NAMALWA (cell line): ENCODE measurements around the gene WWOX.

Source experiments
- DNase-seq: peaks from one replicate; pipeline ENCODE4 v3.0.0-alpha.2; 2015; ENCODE audit warnings: low spot score

Gene WWOX

GRCh38 chr16:78195797-78196196 lies 96.3 kb downstream of the WWOX start:
- no peak for DNase-seq

DNA sequence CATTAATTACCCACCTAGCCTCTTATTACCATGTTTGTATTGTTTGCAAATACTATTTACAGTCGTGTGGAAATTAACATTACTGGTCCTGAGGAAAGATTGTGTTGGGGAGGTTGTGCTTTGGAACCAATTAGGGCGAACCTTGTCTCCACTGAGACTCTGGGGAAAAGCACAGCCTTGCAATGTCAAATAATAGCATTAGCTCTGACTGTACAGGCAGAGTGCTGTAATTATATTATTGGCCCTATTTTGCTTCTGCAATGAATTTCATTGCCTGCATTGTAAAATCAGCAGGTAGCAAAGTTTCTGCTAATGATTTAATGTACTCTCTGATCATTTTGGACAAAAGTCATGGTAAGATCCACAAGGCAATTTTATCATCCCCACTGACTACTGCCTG lies 97.0 kb downstream of the WWOX start:
- DNase-seq, result no peak

DNA sequence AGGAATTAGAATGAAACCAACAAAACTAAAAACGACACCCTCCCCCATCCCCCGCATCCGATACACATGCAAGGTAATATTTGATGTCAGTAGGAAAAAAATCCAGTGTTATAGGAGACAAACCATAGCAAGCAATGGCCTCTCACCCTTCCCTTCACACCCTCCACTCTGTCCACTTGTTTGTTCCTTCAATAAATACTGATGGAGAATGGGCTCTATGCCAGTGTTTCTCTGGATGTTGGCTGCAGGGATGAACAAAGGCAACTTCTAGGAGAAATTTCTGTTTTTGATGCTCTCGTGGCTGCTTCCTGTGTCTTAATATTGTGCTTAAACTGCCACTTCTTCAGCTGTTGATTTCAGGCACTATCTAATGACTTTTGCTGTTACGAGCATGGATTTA lies 98.8 kb downstream of the WWOX start:
- DNase-seq, result no peak

- DNase-seq, result no peak
Observed at GRCh38 chr16:78199325-78200022, 100.0 kb downstream of the WWOX start.

- DNase-seq, result no peak
Observed at GRCh38 chr16:78200023-78200389, 100.6 kb downstream of the WWOX start.

DNA sequence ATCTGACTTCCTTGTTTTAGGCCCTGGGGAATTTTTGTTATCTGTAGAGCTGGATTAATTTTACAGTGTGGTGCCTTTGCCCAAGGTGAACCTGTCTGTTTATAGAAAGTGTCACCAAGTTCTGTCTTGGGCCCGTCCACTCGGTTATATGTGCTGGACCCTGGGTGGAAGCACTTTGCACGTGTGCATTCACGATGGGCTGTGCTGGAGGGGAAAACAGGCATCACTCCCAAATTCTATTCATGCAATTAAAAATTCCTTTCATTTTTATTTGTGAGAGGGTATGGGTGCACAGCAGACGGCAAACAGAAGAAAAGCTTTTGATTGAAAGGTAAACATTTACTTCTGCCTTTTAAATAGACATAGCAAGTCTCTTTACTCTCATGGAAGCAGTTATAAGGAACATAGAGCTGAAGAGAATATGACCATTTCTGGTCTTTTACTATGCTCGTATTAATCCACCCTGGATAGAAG lies 101.2 kb downstream of the WWOX start:
- DNase-seq, result no peak

DNA sequence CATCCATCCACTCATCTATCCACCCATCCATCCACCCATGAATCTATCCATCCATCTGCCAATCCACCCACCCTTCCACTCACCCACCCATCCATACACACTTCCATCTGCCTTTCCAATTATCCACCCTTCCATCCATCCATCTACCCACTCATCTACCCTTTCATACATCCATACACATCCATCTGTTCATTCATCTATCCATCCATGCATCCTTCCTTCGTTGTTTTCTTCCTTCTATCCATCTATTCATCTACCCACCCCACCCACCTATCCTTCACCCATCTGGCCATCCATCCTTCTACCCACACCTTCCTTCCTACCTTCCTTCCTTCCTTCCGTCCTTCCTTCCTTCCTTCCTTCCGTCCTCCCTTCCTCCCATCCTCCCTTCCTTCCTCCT lies 106.1 kb downstream of the WWOX start:
- no peak for DNase-seq

GRCh38 chr16:78206623-78207223 lies 107.3 kb downstream of the WWOX start:
- no peak for DNase-seq

DNA sequence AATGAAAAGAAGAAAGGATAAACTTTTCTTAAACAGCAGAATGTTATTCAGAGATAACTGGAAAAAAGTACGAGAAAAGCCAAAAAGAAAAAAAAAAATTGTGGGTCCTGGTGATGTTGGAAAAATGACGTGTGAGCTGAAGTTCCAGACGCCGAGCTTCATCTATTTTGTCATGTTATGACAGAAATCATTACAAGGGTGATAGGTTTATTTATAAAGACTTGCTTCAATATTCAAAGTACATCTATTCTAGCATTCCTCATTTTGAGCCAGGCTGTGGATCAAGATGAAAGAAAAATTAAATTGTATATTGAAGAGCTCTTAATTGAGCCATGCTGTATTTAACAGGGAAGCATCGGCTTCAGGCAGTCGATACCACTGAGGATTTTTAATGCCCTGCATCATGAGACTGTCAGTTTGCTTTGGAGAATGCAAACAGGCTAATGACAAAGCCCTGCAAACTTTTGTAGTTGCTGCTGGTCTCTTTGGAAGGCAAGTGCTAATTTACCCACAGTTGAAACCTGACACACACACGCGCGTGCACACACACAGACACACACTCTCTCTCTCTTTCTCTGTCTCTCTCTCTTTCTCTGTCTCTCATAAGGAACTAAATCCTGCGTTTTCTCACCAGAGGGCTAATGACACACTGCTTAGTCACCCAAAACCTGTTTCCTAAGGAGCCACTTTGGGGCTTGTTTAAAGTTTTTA lies 110.7 kb downstream of the WWOX start:
- DNase-seq, result no peak

GRCh38 chr16:78211020-78211599 lies 111.7 kb downstream of the WWOX start:
- DNase-seq, result no peak

DNA sequence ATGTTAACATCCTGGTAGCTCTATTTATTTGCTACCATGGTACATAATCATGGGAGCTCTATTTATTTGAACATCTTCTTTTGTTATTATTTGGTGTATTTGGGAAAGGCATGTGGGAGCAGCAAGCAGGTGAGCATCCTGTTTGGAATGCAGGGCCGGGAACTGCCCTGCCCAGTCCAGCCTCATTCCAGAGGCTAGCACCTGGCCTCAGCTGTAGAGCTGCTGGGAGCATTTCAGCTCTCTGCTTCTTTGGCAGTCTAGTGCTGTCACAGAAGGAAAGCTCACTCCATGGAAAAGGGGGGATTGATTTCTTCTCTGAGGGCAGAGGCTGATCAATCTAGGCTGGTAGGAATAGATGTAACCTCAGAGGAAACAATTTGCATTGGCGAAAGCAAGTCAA lies 112.5 kb downstream of the WWOX start:
- DNase-seq, result no peak

DNA sequence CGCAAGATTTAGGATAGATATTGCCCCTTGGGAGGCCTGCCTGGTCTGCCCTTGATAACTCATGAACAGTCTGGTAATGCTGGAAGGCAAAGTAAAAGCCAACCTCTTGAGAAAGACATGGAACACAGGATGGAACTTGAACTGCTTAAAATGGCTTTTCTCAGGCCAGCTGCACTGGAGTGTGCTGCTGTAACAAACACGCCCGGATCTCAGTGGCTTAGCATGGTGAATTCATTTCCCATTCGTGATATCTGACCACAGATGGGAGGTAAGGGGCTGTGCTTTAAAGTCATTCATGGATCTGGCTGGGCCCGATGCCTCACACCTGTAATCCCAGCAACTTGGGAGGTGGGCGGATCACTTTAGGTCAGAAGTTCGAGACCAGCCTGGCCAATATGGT lies 113.2 kb downstream of the WWOX start:
- DNase-seq, result no peak

GRCh38 chr16:78213751-78214150 lies 114.3 kb downstream of the WWOX start:
- DNase-seq, result no peak

GRCh38 chr16:78215222-78215621 lies 115.8 kb downstream of the WWOX start:
- DNase-seq, result no peak

DNA sequence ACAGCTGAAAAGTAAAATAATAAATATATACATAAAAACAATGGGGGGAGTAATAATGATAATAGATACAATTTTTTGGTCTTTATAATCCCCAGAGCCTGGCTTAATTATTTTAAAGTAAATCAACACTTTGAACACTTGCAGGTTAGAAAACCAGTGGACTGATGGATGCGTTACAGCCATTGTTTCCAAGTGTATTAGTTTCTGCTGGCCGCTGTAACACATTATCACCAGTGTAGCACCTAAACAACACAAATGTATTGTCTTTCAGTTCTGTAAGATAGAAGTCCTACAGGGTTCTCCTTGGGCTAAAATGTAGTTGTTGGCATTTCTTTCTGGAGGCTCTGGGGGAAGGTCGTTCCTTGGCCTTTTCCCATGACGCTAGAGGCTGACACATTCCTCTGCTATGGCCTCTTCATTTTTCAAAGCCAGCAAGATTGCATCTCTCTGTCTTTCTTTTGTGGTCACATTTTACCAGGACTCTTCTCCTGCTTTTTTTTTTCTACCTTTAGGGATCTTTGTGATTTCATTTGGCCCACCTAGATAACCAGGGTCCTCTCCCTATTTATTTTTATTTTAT lies 116.8 kb downstream of the WWOX start:
- no peak for DNase-seq

DNA sequence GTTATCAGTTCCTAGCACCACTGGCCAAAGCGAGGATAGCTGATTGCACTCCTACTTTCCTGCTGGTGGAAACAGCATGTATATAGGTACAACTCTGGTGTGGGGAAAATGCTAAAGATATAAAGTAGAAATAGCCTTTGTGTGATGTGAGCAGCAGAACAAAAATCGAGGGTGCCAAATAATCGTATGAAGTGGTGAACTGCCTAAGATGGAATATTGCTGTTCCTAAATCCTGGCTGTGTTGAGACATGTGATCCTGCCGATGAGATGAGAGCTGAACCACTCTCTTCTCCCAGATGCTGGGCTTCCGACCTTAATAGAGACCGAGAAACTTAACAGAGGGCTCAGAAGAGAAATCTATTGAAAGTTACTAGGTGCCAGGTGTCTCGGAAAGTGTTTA lies 117.8 kb downstream of the WWOX start:
- no peak for DNase-seq

- no peak for DNase-seq
Observed at GRCh38 chr16:78218279-78218678, 118.8 kb downstream of the WWOX start.

GRCh38 chr16:78218856-78219651 lies 119.6 kb downstream of the WWOX start:
- no peak for DNase-seq

DNA sequence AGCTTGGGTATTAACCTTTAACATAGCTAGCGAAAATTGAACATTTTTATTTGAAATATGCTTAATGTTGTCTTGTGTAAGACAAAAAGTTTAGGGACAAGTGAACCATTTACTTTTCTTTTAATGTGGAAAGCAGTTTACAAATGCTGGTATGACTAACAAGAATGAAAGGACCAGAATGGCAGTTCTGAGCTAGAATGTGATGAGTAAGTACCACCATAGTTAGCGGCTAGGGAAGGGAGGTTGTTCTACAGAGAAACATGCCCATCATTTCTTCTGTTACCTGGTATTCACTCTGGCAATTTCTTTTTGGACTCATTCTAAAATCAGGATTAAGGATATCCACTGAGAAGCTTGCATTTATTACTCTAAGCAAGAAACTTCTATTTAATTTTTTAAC lies 121.1 kb downstream of the WWOX start:
- DNase-seq, result no peak

- DNase-seq, result no peak
Observed at GRCh38 chr16:78221892-78222291, 122.4 kb downstream of the WWOX start.

- no peak for DNase-seq
Observed at GRCh38 chr16:78224342-78224741, 124.9 kb downstream of the WWOX start.

GRCh38 chr16:78225919-78226318 lies 126.5 kb downstream of the WWOX start:
- DNase-seq, result no peak
